Lower leg skin (tissue), 4 donors: ENCODE data around the gene KRT79. TPM values are rescaled to one million over a fixed set of nuclear protein-coding genes. Genes with fewer than 3 reads are reported as not detected.

ENCODE experiments used
- DNase-seq, 2 donors: peaks; one replicate each; pipeline ENCODE4 v3.0.0-alpha.2; 2019; ENCODE audit warnings: low spot score in 2 of 2
- H3K4me3 ChIP-seq: fragments of 200-600 bp; sonication (generic); 2 replicates; pipeline ENCODE4 v1.5.1; 2017; ENCODE audit warnings: mild to moderate bottlenecking, low read depth; ENCODE audit not compliant: poor library complexity, severe bottlenecking
- POLR2A ChIP-seq, 2 donors: fragments of 450-650 bp; IDR thresholded peaks; one replicate each; pipeline ENCODE4 v1.6.1; 2016 to 2017; ENCODE audit warnings: antibody characterized with exemption in 2 of 2, mild to moderate bottlenecking in 1 of 2, moderate library complexity in 1 of 2
- WGBS, 2 donors: methylation state at CpG; one replicate each; pipeline ENCODE4 v1.1.5; 2018; 5-methylcytosine and 5-hydroxymethylcytosine counted together
- intact Hi-C: fragments of 100-400 bp; cut with DNase I; formaldehyde crosslinking; loops from one replicate; pipeline ENCODE4 v1.15.0; 2023; ENCODE audit warnings: low total_unique reads
- total RNA-seq, 4 donors: library from RNA; depleted of rRNA; stranded (reverse); fragments of >200 nt; gene quantifications; one replicate each; pipeline ENCODE4 v1.1.0, GENCODE V29; 2016
- TF ChIP-seq, protein P1 (sequence below), 3 donors: fragments of 450-650 bp; IDR thresholded peaks; one replicate each; pipeline ENCODE4 v1.5.1; 2016; ENCODE audit warnings: antibody characterized with exemption in 3 of 3, mild to moderate bottlenecking in 3 of 3, moderate library complexity in 2 of 3

KRT79 gene
- total RNA-seq, 4 donors from 2014 or later, result 8.5 to 259 (median 78.2) TPM

DNA sequence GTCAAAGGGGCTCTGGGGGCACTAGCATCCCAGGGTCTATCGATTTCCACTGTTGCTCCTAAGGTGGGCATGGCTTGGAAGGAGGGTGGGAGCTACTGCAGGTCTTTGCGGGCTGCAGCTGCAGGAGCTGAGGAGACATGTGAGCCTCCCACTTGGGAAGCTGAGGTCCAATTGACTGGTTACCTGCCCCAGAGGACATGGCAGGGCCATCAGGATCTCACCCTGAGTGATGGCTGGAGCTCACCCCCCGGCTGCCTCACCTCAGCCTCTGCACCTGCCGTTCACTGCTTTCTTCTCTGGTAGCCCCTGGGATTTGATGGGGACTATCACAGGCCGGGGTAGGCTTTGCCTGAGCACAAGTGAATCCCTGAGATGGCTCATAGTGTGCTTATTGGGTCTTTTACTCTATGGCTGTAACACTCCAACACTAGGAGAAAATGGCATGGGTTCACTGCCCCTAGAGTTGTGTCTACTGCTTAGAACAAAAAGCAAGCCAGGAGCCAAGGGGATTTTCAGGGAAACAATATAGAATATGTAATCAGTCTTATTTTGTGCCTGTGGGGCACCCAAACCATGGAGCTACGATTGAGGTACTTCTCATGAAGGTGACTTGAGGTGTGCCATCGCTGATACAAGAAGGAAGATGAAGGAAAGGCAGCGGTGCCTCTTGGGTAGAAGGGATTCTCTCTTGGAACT lies 17.0 kb downstream of the KRT79 start:
- TF ChIP-seq, protein P1, sequence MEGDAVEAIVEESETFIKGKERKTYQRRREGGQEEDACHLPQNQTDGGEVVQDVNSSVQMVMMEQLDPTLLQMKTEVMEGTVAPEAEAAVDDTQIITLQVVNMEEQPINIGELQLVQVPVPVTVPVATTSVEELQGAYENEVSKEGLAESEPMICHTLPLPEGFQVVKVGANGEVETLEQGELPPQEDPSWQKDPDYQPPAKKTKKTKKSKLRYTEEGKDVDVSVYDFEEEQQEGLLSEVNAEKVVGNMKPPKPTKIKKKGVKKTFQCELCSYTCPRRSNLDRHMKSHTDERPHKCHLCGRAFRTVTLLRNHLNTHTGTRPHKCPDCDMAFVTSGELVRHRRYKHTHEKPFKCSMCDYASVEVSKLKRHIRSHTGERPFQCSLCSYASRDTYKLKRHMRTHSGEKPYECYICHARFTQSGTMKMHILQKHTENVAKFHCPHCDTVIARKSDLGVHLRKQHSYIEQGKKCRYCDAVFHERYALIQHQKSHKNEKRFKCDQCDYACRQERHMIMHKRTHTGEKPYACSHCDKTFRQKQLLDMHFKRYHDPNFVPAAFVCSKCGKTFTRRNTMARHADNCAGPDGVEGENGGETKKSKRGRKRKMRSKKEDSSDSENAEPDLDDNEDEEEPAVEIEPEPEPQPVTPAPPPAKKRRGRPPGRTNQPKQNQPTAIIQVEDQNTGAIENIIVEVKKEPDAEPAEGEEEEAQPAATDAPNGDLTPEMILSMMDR (IDR thresholded peaks at IDR 0.05), result no peak
- TF ChIP-seq POLR2A (IDR thresholded peaks at IDR 0.05), result no peak
- no peak for DNase-seq
- intact Hi-C loops, result no loop called here
- WGBS, 2 donors, result 88 to 89% methylated on average over 7 to 8 of the region's 8 CpGs
- no peak overlapping the region for H3K4me3 ChIP-seq

- 83 to 84% methylated on average over 9 of the region's 9 CpGs for WGBS, 2 donors
Observed at GRCh38 chr12:52815676-52816588, 18.2 kb downstream of the KRT79 start.

GRCh38 chr12:52815161-52815560 lies 18.9 kb downstream of the KRT79 start:
- WGBS, 2 donors, result 89 to 93% methylated on average over 4 of the region's 4 CpGs
- no peak overlapping the region for H3K4me3 ChIP-seq
- DNase-seq, result no peak
- TF ChIP-seq, protein P1 (IDR thresholded peaks at IDR 0.05), result no peak
- no peak for TF ChIP-seq POLR2A (IDR thresholded peaks at IDR 0.05)
- intact Hi-C loops, result no loop called here

More at GRCh38 chr12:52815676-52816588, 18.2 kb downstream of the KRT79 start:
- H3K4me3 ChIP-seq, result no peak overlapping the region
- intact Hi-C loops, result no loop called here
- DNase-seq, result no peak
- TF ChIP-seq, protein P1 (IDR thresholded peaks at IDR 0.05), result no peak
- no peak for TF ChIP-seq POLR2A (IDR thresholded peaks at IDR 0.05)

DNA sequence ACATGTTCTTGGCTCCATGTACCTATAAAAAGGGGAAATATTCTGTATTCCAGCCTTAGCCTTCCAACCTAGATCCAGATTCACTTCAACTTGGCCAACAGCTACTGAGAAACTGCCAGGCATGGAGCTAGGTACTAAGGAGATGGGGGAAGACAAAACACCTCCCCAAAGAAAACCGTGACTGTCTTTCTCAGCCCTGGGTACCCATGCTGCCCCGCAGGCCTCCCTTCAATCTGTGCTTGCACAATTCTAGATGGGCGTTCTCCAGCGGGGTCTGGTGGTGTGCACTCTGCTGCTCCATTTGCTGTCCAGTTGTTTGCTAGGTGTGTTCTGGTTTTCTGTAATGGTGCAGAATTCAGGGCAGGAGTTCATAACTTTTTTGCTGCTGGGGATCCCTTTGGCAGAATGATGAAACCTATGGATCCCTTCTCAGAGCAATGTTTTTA lies 19.4 kb downstream of the KRT79 start:
- no peak for DNase-seq
- 64 to 75% methylated on average over 4 of the region's 4 CpGs for WGBS, 2 donors
- no peak overlapping the region for H3K4me3 ChIP-seq
- intact Hi-C loops, result no loop called here
- TF ChIP-seq, protein P1 (IDR thresholded peaks at IDR 0.05), result no peak
- no peak for TF ChIP-seq POLR2A (IDR thresholded peaks at IDR 0.05)

- DNase-seq, result no peak
- no peak within 1 kb of the TSS for H3K4me3 ChIP-seq
- intact Hi-C loops, result no loop called here
- TF ChIP-seq, protein P1 (IDR thresholded peaks at IDR 0.05), result no peak
- no peak for TF ChIP-seq POLR2A (IDR thresholded peaks at IDR 0.05)
- 74 to 82% methylated on average over 14 to 15 of the region's 15 CpGs for WGBS, 2 donors
Observed at GRCh38 chr12:52813885-52814709, 20.0 kb downstream of the KRT79 start, which contains the start of gene KRT4. KRT4 (minus strand) TSS chr12:52814116; CDS start chr12:52814058, 58 bp downstream.
